KMS-11 (cell line): Measurements from ENCODE around the gene RCAN1.

Source experiments
- H2AFZ ChIP-seq: fragments of 200-600 bp; sonication (generic); 2 replicates; pipeline ENCODE4 v1.6.1; 2016; ENCODE audit warnings: antibody characterized with exemption, mixed run types, low read depth
- H3K27ac ChIP-seq: fragments of 200-600 bp; sonication (generic); 2 replicates; pipeline ENCODE4 v1.6.1; 2016; ENCODE audit warnings: mild to moderate bottlenecking, mixed run types
- H3K27me3 ChIP-seq: fragments of 200-600 bp; sonication (generic); 2 replicates; pipeline ENCODE4 v1.6.1; 2017; ENCODE audit warnings: mild to moderate bottlenecking, low read depth, mixed run types, moderate library complexity; ENCODE audit not compliant: insufficient read depth
- H3K36me3 ChIP-seq: fragments of 200-600 bp; sonication (generic); 2 replicates; pipeline ENCODE4 v1.6.1; 2017; ENCODE audit warnings: mild to moderate bottlenecking, mixed run types; ENCODE audit not compliant: insufficient read depth
- H3K4me1 ChIP-seq: fragments of 200-600 bp; sonication (generic); 2 replicates; pipeline ENCODE4 v1.6.1; 2016; ENCODE audit warnings: mild to moderate bottlenecking, low read depth, mixed run types; ENCODE audit not compliant: poor library complexity, severe bottlenecking
- H3K4me2 ChIP-seq: fragments of 200-600 bp; sonication (generic); 2 replicates; pipeline ENCODE4 v1.7.0; 2016; ENCODE audit warnings: mild to moderate bottlenecking, mixed run types
- H3K4me3 ChIP-seq: fragments of 200-600 bp; sonication (generic); IDR thresholded peaks from 2 replicates; pipeline ENCODE4 v1.6.1; 2017; ENCODE audit warnings: low read depth, low read length, mixed read lengths; ENCODE audit not compliant: insufficient read depth
- H3K79me2 ChIP-seq: fragments of 200-600 bp; sonication (generic); 2 replicates; pipeline ENCODE4 v1.6.1; 2016; ENCODE audit warnings: low read depth, mixed run types; ENCODE audit not compliant: insufficient read depth
- H3K9ac ChIP-seq: fragments of 200-600 bp; sonication (generic); 2 replicates; pipeline ENCODE4 v1.6.1; 2016; ENCODE audit warnings: mild to moderate bottlenecking, mixed run types
- H4K20me1 ChIP-seq: fragments of 200-600 bp; sonication (generic); 2 replicates; pipeline ENCODE4 v1.6.1; 2016; ENCODE audit warnings: mild to moderate bottlenecking, mixed run types; ENCODE audit not compliant: insufficient read depth
- CTCF ChIP-seq: fragments of 200-600 bp; sonication (generic); conservative IDR thresholded peaks from 2 replicates; pipeline ENCODE4 v1.6.1; 2017; ENCODE audit warnings: low read depth, mild to moderate bottlenecking, antibody characterized with exemption, low read length, moderate library complexity, mixed read lengths

RCAN1 gene

GRCh38 chr21:34576041-34576511 lies 38.8 kb downstream of the RCAN1 start:
- Histone ChIP-seq H3K27ac (no peak overlapping the region), H2AFZ (no peak overlapping the region), H3K4me3 (no peak overlapping the region), H3K4me1 (no peaks in the 10 kb centered on the region), H3K27me3 (no peaks in the 10 kb centered on the region), H3K36me3 (no peaks in the 10 kb centered on the region), H3K9ac (no peak overlapping the region), H3K79me2 (no peaks in the 10 kb centered on the region), H4K20me1 (no peaks in the 10 kb centered on the region), H3K4me2 (no peak overlapping the region)
- no peak for TF ChIP-seq CTCF

- Histone ChIP-seq H3K27me3 (no peaks in the 10 kb centered on the region), H3K27ac (no peak overlapping the region), H3K4me2 (no peak overlapping the region), H3K36me3 (no peaks in the 10 kb centered on the region), H3K4me3 (no peak overlapping the region), H3K9ac (no peak overlapping the region), H4K20me1 (no peaks in the 10 kb centered on the region), H3K4me1 (no peaks in the 10 kb centered on the region), H3K79me2 (no peaks in the 10 kb centered on the region), H2AFZ (no peak overlapping the region)
- TF ChIP-seq CTCF = no peak
Observed at GRCh38 chr21:34574601-34575529, 40.0 kb downstream of the RCAN1 start.

- H4K20me1 ChIP-seq = no peaks in the 10 kb centered on the region
- TF ChIP-seq CTCF = no peak
- no peaks in the 10 kb centered on the region for H3K27me3 ChIP-seq
- H3K4me3 ChIP-seq = no peak overlapping the region
- H3K27ac ChIP-seq = no peak overlapping the region
- H3K4me1 ChIP-seq = no peaks in the 10 kb centered on the region
- no peaks in the 10 kb centered on the region for H3K36me3 ChIP-seq
- H3K79me2 ChIP-seq = no peaks in the 10 kb centered on the region
- H3K9ac ChIP-seq = no peak overlapping the region
- H3K4me2 ChIP-seq = no peak overlapping the region
- H2AFZ ChIP-seq = no peak overlapping the region
Observed at GRCh38 chr21:34571994-34572393, 42.9 kb downstream of the RCAN1 start.

GRCh38 chr21:34570313-34570712 lies 44.6 kb downstream of the RCAN1 start:
- Histone ChIP-seq H3K79me2 (no peaks in the 10 kb centered on the region), H2AFZ (no peak overlapping the region), H3K27me3 (no peaks in the 10 kb centered on the region), H4K20me1 (no peaks in the 10 kb centered on the region), H3K27ac (no peak overlapping the region), H3K4me2 (no peak overlapping the region), H3K9ac (no peak overlapping the region), H3K4me3 (no peak overlapping the region), H3K4me1 (no peaks in the 10 kb centered on the region), H3K36me3 (no peaks in the 10 kb centered on the region)
- TF ChIP-seq CTCF = no peak
